Calu3 (cell line): ENCODE measurements around the gene CTNNA2. TPM values are rescaled to one million over a fixed set of nuclear protein-coding genes. Genes with fewer than 3 reads are reported as not detected.

Source experiments
- BruUV-seq: library from RNA; stranded (reverse); fragments of 400-500 nt; replicated peaks from 2 replicates; lab custom pipeline; 2021; lab: Mats Ljungman, UMichigan
- CTCF ChIA-PET: fragments of 300-600 bp; sonication (Branson Sonifier 250); formaldehyde crosslinking; loops from one replicate; lab custom pipeline; 2022; ENCODE audit warnings: antibody characterized with exemption; lab: Charles Lee
- DNase-seq: peaks from one replicate; pipeline ENCODE4 v3.0.0; 2022
- H3K27ac Mint-ChIP-seq: one replicate; pipeline ENCODE4 v1.8.0; 2022; ENCODE audit warnings: mixed read lengths; ENCODE audit not compliant: unreplicated experiment
- H3K27me3 Mint-ChIP-seq: one replicate; pipeline ENCODE4 v1.8.0; 2022; ENCODE audit warnings: mixed read lengths; ENCODE audit not compliant: unreplicated experiment
- H3K36me3 Mint-ChIP-seq: one replicate; pipeline ENCODE4 v1.8.0; 2022; ENCODE audit warnings: mild to moderate bottlenecking, moderate library complexity, mixed read lengths; ENCODE audit not compliant: insufficient read depth, unreplicated experiment
- H3K4me1 Mint-ChIP-seq: one replicate; pipeline ENCODE4 v1.8.0; 2022; ENCODE audit warnings: mild to moderate bottlenecking, low read depth, mixed read lengths; ENCODE audit not compliant: unreplicated experiment
- H3K4me3 Mint-ChIP-seq: one replicate; pipeline ENCODE4 v1.8.0; 2022; ENCODE audit warnings: mild to moderate bottlenecking, low read depth, moderate library complexity, mixed read lengths; ENCODE audit not compliant: unreplicated experiment
- H3K9me3 Mint-ChIP-seq: one replicate; pipeline ENCODE4 v1.8.0; 2022; ENCODE audit warnings: low read depth, mixed read lengths; ENCODE audit not compliant: unreplicated experiment
- intact Hi-C: fragments of 100-400 bp; cut with micrococcal nuclease; formaldehyde crosslinking; loops from one replicate; pipeline ENCODE4 v1.10.0; 2022; ENCODE audit not compliant: unreplicated experiment
- total RNA-seq: library from RNA; stranded (reverse); gene quantifications from 2 replicates; pipeline ENCODE4 v1.2.3, GENCODE V29; 2022
- TF ChIP-seq, protein P1 (sequence below): fragments of 200-600 bp; IDR thresholded peaks from one replicate; pipeline ENCODE4 v1.8.0; 2022; ENCODE audit warnings: antibody characterized with exemption; ENCODE audit not compliant: unreplicated experiment

Gene CTNNA2
- total RNA-seq, 1 experiment from 2014 or later: not detected

GRCh38 chr2:79977792-79978191, 464.9 kb downstream of the CTNNA2 start:
- no peak for DNase-seq
- H3K9me3 Mint-ChIP-seq: peaks cover 8% of the 10 kb centered on the region
- intact Hi-C loops: no loop called here
- CTCF ChIA-PET: interaction anchor here (0.6 kb wide), 1 partner anchor 12 kb away, joined by 3 read pairs; no protein-coding TSS in a partner anchor
- TF ChIP-seq, protein P1, sequence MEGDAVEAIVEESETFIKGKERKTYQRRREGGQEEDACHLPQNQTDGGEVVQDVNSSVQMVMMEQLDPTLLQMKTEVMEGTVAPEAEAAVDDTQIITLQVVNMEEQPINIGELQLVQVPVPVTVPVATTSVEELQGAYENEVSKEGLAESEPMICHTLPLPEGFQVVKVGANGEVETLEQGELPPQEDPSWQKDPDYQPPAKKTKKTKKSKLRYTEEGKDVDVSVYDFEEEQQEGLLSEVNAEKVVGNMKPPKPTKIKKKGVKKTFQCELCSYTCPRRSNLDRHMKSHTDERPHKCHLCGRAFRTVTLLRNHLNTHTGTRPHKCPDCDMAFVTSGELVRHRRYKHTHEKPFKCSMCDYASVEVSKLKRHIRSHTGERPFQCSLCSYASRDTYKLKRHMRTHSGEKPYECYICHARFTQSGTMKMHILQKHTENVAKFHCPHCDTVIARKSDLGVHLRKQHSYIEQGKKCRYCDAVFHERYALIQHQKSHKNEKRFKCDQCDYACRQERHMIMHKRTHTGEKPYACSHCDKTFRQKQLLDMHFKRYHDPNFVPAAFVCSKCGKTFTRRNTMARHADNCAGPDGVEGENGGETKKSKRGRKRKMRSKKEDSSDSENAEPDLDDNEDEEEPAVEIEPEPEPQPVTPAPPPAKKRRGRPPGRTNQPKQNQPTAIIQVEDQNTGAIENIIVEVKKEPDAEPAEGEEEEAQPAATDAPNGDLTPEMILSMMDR: no peak
- no peaks in the 10 kb centered on the region for H3K27me3 Mint-ChIP-seq
- no peak overlapping the region for H3K4me3 Mint-ChIP-seq
- no peaks in the 10 kb centered on the region for H3K36me3 Mint-ChIP-seq
- H3K27ac Mint-ChIP-seq: no peak overlapping the region
- BruUV-seq: no TSS peak
- no peaks in the 10 kb centered on the region for H3K4me1 Mint-ChIP-seq

DNA sequence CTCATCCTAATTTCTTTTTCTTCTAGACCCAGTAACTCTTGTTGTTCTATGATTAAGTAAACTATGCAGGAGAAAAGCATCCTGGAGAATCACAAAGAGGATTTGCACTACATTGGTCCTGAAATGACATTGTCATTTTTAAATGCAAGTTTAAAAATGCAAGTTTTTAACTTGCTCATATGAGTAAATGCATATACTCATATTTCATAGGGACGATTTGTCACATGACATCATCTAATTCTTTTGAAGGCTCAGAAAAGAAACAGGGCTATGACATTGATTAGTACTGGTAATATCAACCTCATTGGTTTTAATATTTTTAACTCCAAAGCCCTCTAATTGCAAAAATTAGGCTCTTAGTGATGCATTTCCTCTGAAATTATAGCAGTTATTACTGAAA, 467.3 kb downstream of the CTNNA2 start:
- intact Hi-C loops: no loop called here
- TF ChIP-seq, protein P1: no peak
- H3K4me3 Mint-ChIP-seq: no peak overlapping the region
- BruUV-seq: no TSS peak
- no peak overlapping the region for H3K27ac Mint-ChIP-seq
- DNase-seq: no peak
- H3K27me3 Mint-ChIP-seq: no peaks in the 10 kb centered on the region
- H3K4me1 Mint-ChIP-seq: no peaks in the 10 kb centered on the region
- no peaks in the 10 kb centered on the region for H3K36me3 Mint-ChIP-seq
- H3K9me3 Mint-ChIP-seq: peaks cover 5% of the 10 kb centered on the region
- CTCF ChIA-PET: no interaction called here

GRCh38 chr2:79980816-79981215, 468.0 kb downstream of the CTNNA2 start:
- TF ChIP-seq, protein P1: no peak
- H3K9me3 Mint-ChIP-seq: no peaks in the 10 kb centered on the region
- DNase-seq: no peak
- BruUV-seq: no TSS peak
- intact Hi-C loops: no loop called here
- no peaks in the 10 kb centered on the region for H3K27me3 Mint-ChIP-seq
- H3K4me3 Mint-ChIP-seq: no peak overlapping the region
- H3K27ac Mint-ChIP-seq: no peak overlapping the region
- CTCF ChIA-PET: no interaction called here
- no peaks in the 10 kb centered on the region for H3K36me3 Mint-ChIP-seq
- no peaks in the 10 kb centered on the region for H3K4me1 Mint-ChIP-seq

DNA sequence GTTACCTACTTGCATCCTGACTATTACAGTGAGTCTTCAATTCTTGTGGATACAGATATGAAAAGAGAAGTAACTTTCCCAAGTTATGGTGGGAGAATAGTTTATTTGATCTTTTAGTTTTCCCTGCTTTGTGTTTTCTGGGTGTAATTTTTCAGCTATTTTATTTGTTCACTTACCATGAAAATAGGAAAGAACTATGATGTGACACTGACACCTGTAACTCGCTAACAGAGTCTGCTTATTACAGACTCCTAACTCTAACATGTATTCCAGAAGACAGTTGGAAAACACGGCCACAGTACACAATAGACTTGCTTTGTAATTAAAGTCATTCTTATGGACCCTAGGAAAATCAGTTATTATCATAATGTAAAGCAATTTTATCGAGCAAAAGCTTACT, 468.5 kb downstream of the CTNNA2 start:
- TF ChIP-seq, protein P1: no peak
- no peaks in the 10 kb centered on the region for H3K27me3 Mint-ChIP-seq
- BruUV-seq: no TSS peak
- CTCF ChIA-PET: no interaction called here
- no peak overlapping the region for H3K4me3 Mint-ChIP-seq
- DNase-seq: no peak
- H3K27ac Mint-ChIP-seq: no peak overlapping the region
- intact Hi-C loops: no loop called here
- H3K9me3 Mint-ChIP-seq: no peaks in the 10 kb centered on the region
- no peaks in the 10 kb centered on the region for H3K4me1 Mint-ChIP-seq
- no peaks in the 10 kb centered on the region for H3K36me3 Mint-ChIP-seq
